Thyroid gland (tissue), 4 donors: ENCODE results near the gene RFPL3. TPM values are rescaled to one million over a fixed set of nuclear protein-coding genes. Genes with fewer than 3 reads are reported as not detected.

Experiments
- DNase-seq, 2 donors: peaks; one replicate each; pipeline ENCODE4 v3.0.0-alpha.2; 2019
- H3K27ac ChIP-seq, 3 donors: fragments of 200-600 bp; sonication (generic); 1 replicate in 2 of 3; 2 replicates in 1 of 3; pipeline ENCODE4 v1.5.1; 2016 to 2019; ENCODE audit warnings: mild to moderate bottlenecking in 1 of 3, moderate library complexity in 1 of 3
- H3K27me3 ChIP-seq: fragments of 200-600 bp; sonication (generic); one replicate; pipeline ENCODE4 v1.5.1; 2019
- H3K36me3 ChIP-seq, 2 donors: fragments of 200-600 bp; sonication (generic); one replicate each; pipeline ENCODE4 v1.5.1; 2016 to 2019
- H3K4me1 ChIP-seq, 2 donors: fragments of 200-600 bp; sonication (generic); one replicate each; pipeline ENCODE4 v1.5.1; 2017 to 2019
- H3K4me3 ChIP-seq, 3 donors: fragments of 200-600 bp; sonication (generic); replicated peaks in 1 of 3; 1 replicate in 2 of 3; 2 replicates in 1 of 3; pipeline ENCODE4 v1.5.1; 2016; ENCODE audit warnings: mild to moderate bottlenecking in 1 of 3
- H3K9me3 ChIP-seq: fragments of 200-600 bp; sonication (generic); one replicate; pipeline ENCODE4 v1.5.1; 2017
- POLR2A ChIP-seq, 2 donors: fragments of 450-650 bp; IDR thresholded peaks; one replicate each; pipeline ENCODE4 v1.6.1; 2017; ENCODE audit warnings: antibody characterized with exemption in 2 of 2, mild to moderate bottlenecking in 2 of 2, moderate library complexity in 1 of 2
- WGBS, 2 donors: methylation state at CpG; one replicate each; pipeline ENCODE4 v1.1.5; 2017; 5-methylcytosine and 5-hydroxymethylcytosine counted together
- intact Hi-C: fragments of 100-400 bp; cut with DNase I; formaldehyde crosslinking; loops from one replicate; pipeline ENCODE4 v1.15.1; 2023
- total RNA-seq, 4 donors: library from RNA; depleted of rRNA; stranded (reverse); fragments of >200 nt; gene quantifications; one replicate each; pipeline ENCODE4 v1.2.3, GENCODE V29; 2016
- TF ChIP-seq, protein P1 (sequence below), 6 experiments: fragments of 200-600 bp in 3 of 6; fragments of 450-650 bp in 3 of 6; sonication (generic) in 3 of 6; IDR thresholded peaks; one replicate each; pipeline ENCODE4 v1.5.1; 2016 to 2019; ENCODE audit warnings: antibody characterized with exemption in 6 of 6, mild to moderate bottlenecking in 2 of 6, inconsistent platforms in 1 of 6, moderate library complexity in 1 of 6

RFPL3 gene
- total RNA-seq, 4 donors from 2014 or later: not detected

DNA sequence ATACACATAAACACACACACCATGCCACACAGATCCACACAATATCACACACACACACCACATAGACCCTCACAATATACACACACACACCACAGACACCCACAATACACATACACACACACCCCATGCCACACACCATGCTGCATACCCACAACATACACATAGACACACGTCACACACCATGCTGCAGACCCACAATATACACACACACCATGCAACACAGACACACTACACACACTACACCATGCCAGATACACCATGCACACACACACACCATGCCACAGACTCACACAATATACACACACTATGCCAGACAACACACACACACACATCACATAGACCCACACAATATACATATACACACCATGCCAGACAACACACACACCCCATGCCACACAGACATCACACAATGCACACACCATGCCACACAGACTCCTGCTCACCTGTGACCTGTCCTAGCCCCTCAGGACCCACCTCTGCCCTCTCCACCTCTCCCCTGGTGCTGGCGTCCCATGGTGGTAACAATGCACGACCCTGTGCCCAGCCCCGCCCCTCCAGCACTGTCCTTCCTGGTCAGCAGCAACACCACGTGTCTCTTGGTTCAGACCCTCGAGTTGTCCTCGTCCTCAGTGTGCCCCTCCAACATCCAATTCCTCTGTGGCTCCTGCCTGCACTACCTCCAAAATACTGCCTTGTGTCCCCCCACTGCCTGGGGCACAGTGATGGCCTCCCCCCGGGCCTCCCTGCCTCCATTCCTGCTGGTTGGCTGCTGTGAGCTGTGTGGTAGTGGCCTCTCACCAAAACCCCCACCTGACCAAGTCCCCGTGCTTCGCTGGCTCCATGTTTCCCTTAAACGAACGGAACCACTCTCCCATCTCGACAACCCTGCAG, 23.7 kb upstream of the RFPL3 start:
- WGBS, 2 donors: 86 to 91% methylated on average over 13 of the region's 13 CpGs
- no peak for DNase-seq
- Histone ChIP-seq H3K27me3 (no peaks in the 10 kb centered on the region), H3K36me3 (no peaks in the 10 kb centered on the region), H3K9me3 (no peaks in the 10 kb centered on the region), H3K4me3 (no peak overlapping the region), H3K27ac (no peak overlapping the region), H3K4me1 (peaks cover 18 to 36% of the 10 kb centered on the region in 2 donors)
- intact Hi-C loops: no loop called here
- TF ChIP-seq, protein P1, sequence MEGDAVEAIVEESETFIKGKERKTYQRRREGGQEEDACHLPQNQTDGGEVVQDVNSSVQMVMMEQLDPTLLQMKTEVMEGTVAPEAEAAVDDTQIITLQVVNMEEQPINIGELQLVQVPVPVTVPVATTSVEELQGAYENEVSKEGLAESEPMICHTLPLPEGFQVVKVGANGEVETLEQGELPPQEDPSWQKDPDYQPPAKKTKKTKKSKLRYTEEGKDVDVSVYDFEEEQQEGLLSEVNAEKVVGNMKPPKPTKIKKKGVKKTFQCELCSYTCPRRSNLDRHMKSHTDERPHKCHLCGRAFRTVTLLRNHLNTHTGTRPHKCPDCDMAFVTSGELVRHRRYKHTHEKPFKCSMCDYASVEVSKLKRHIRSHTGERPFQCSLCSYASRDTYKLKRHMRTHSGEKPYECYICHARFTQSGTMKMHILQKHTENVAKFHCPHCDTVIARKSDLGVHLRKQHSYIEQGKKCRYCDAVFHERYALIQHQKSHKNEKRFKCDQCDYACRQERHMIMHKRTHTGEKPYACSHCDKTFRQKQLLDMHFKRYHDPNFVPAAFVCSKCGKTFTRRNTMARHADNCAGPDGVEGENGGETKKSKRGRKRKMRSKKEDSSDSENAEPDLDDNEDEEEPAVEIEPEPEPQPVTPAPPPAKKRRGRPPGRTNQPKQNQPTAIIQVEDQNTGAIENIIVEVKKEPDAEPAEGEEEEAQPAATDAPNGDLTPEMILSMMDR (IDR thresholded peaks at IDR 0.05): no peak
- no peak for TF ChIP-seq POLR2A (IDR thresholded peaks at IDR 0.05)

DNA sequence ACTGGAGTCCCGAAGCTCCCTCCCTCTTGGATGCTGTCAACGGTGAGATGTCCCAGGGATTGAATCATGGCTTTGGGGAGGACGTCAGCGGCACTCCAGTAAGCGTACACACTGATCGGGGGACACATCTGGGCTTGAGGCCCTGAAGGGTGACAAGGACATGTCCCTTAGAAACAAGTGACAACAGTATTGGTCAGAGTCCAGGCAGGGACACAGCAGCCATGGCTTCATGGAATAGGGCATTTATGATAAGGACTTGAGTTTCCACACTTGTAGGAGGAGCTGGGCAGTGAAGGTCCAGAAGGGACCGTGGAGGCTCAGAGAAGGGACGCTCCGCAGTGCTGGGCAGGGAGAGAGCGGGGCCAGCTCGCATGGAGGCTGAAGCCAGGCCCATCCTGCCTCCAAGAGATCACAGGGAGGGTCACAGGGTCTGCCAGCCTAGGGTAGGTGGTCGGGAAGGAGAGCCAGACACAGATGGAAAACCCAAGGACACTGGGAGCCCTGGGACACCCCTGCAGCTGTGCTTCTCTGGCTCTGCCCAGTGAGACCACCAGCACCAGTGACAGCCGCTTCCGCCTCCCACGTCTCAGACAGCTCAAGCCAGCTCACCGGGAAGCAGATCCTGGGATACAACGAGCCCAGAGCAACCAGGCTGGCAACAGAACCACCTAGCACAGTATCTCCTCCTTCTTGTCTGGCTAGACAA, 22.9 kb upstream of the RFPL3 start:
- H3K27me3 ChIP-seq: no peaks in the 10 kb centered on the region
- no peaks in the 10 kb centered on the region for H3K9me3 ChIP-seq
- H3K27ac ChIP-seq: no peak overlapping the region
- 85 to 89% methylated on average over 13 to 17 of the region's 17 CpGs for WGBS, 2 donors
- H3K36me3 ChIP-seq: no peaks in the 10 kb centered on the region
- TF ChIP-seq, protein P1 (IDR thresholded peaks at IDR 0.05): no peak
- no peak for TF ChIP-seq POLR2A (IDR thresholded peaks at IDR 0.05)
- intact Hi-C loops: no loop called here
- DNase-seq: no peak
- H3K4me3 ChIP-seq: no peak overlapping the region
- peaks cover 18 to 32% of the 10 kb centered on the region in 2 donors for H3K4me1 ChIP-seq

DNA sequence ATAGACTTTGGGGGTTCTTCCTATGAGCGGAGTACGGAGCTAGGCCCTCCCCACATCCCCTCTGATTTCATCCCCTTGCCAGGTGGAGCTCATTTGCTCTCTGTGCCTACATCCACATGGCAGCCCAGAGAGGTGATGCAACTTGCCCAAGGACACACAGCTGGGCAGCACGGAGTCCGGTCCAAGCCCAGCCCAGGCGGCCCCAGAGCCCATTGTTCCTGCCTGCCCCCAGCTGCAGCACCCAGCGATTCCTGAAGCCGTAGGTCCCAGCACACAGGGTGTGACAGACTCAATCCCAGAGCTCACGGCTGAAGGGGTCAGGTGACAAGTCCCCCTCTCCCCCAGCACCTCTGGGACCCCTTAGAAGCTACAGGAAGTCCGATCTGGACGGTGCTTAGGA, 22.2 kb upstream of the RFPL3 start:
- H3K36me3 ChIP-seq: no peaks in the 10 kb centered on the region
- peaks cover 18 to 34% of the 10 kb centered on the region in 2 donors for H3K4me1 ChIP-seq
- intact Hi-C loops: no loop called here
- no peak overlapping the region for H3K27ac ChIP-seq
- TF ChIP-seq POLR2A (IDR thresholded peaks at IDR 0.05): no peak
- TF ChIP-seq, protein P1 (IDR thresholded peaks at IDR 0.05): no peak
- H3K4me3 ChIP-seq: no peak overlapping the region
- H3K9me3 ChIP-seq: no peaks in the 10 kb centered on the region
- WGBS, 2 donors: 90 to 96% methylated on average over 4 to 10 of the region's 10 CpGs
- H3K27me3 ChIP-seq: no peaks in the 10 kb centered on the region
- DNase-seq: no peak

DNA sequence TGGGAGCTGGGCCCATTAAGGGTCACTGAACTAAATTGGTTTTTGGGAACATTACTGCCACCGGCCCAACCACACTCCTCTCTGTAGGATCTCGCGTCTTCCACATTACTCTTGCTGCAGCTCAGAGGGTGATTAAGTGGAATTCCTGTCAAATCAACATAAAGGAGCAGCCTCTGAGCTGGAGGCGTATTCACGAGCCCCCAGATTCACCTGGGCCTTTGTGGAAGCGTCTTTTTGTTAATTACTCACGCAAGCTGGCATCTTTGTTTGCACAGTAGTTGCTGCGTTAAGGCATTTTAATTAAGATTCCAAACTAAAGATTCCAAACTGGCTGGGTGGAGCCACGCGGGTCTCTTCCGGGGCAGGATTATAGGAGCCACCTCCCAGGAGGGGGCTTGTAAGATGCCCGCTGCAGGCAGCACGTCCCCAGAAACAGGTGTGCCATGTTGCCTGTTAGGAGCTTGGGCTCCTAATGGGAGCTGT, 21.5 kb upstream of the RFPL3 start:
- Histone ChIP-seq H3K9me3 (no peaks in the 10 kb centered on the region), H3K27ac (peak overlapping the region in 1 of 3 donors; percentile 21), H3K4me1 (peaks cover 18 to 41% of the 10 kb centered on the region in 2 donors), H3K36me3 (no peaks in the 10 kb centered on the region), H3K4me3 (no peak overlapping the region), H3K27me3 (no peaks in the 10 kb centered on the region)
- WGBS, 2 donors: 63 to 79% methylated on average over 12 to 13 of the region's 13 CpGs
- TF ChIP-seq POLR2A (IDR thresholded peaks at IDR 0.05): no peak
- TF ChIP-seq, protein P1 (IDR thresholded peaks at IDR 0.05): no peak
- no peak for DNase-seq
- intact Hi-C loops: no loop called here
